Left cardiac atrium (tissue), 4 donors: ENCODE results near the gene PTPRO. TPM values are rescaled to one million over a fixed set of nuclear protein-coding genes. Genes with fewer than 3 reads are reported as not detected.

Source experiments
- ATAC-seq, 2 donors: fragments of 200-7000 bp; cut with Tn5 transposase; one replicate each; pipeline ENCODE4 v1.9.1; 2020; ENCODE audit warnings: mild to moderate bottlenecking in 2 of 2, moderate library complexity in 2 of 2
- DNase-seq: peaks from one replicate; pipeline ENCODE4 v3.0.0-alpha.2; 2020
- intact Hi-C, 2 donors: fragments of 100-400 bp; cut with DNase I; formaldehyde crosslinking; loops; one replicate each; pipeline versions ENCODE4 v1.14.1 to v1.15.1; 2022 to 2023
- total RNA-seq, 2 donors: library from RNA; stranded (reverse); fragmentation: NEBNext Ultra II Directional; extraction: Animal tissue kit (Norgen Biotek cat#: 25700); gene quantifications; one replicate each; pipeline ENCODE4 v1.2.1, GENCODE V29; 2021
- donor health status: DM: no; HTN: yes; CAD: no.
- donor health status: DM: no; HTN: yes; CAD: no; lungs with severe emphysema.
- donor health status: DM: yes; HTN: yes; CAD: no.
- donor health status: Dilated cardiomyopathy.

Gene PTPRO
- total RNA-seq, 2 donors from 2014 or later: 2.1 to 4.6 TPM

- ATAC-seq (no peak), DNase-seq (no peak)
- intact Hi-C loops: no loop called here
These were observed 113.3 kb downstream of the PTPRO start for GRCh38 chr12:15435597-15435996.

GRCh38 chr12:15439459-15439858 is 117.2 kb downstream of the PTPRO start:
- intact Hi-C loops: no loop called here
- DNase-seq (no peak), ATAC-seq (no peak)

GRCh38 chr12:15443050-15443449 is 120.7 kb downstream of the PTPRO start:
- no peak for ATAC-seq
- intact Hi-C loops: no loop called here
- no peak for DNase-seq

- intact Hi-C loops: no loop called here
- DNase-seq (no peak), ATAC-seq (no peak)
These were observed 121.3 kb downstream of the PTPRO start for GRCh38 chr12:15443611-15444010.

GRCh38 chr12:15444523-15444922 is 122.2 kb downstream of the PTPRO start:
- no peak for DNase-seq
- intact Hi-C loops: no loop called here
- no peak for ATAC-seq

- intact Hi-C loops: no loop called here
- no peak for DNase-seq
- ATAC-seq: no peak
These were observed 124.5 kb downstream of the PTPRO start for GRCh38 chr12:15446807-15447206.

- DNase-seq (no peak), ATAC-seq (no peak)
- intact Hi-C loops: no loop called here
These were observed 131.3 kb downstream of the PTPRO start for GRCh38 chr12:15453613-15454012.

- ATAC-seq (no peak), DNase-seq (no peak)
- intact Hi-C loops: no loop called here
These were observed 135.7 kb downstream of the PTPRO start for GRCh38 chr12:15458008-15458407.

GRCh38 chr12:15468911-15469310 is 146.6 kb downstream of the PTPRO start:
- ATAC-seq (no peak), DNase-seq (no peak)
- intact Hi-C loops: no loop called here

GRCh38 chr12:15469356-15469755 is 147.0 kb downstream of the PTPRO start:
- DNase-seq: no peak
- intact Hi-C loops: no loop called here
- ATAC-seq: no peak

GRCh38 chr12:15472036-15472435 is 149.7 kb downstream of the PTPRO start:
- ATAC-seq: peak; percentile 41 to 87
- intact Hi-C loops: no loop called here
- DNase-seq: no peak

GRCh38 chr12:15474766-15475165 is 152.5 kb downstream of the PTPRO start:
- DNase-seq: no peak
- intact Hi-C loops: no loop called here
- no peak for ATAC-seq

GRCh38 chr12:15477761-15478160 is 155.5 kb downstream of the PTPRO start:
- no peak for ATAC-seq
- intact Hi-C loops: no loop called here
- no peak for DNase-seq

GRCh38 chr12:15481846-15482245 is 159.5 kb downstream of the PTPRO start:
- no peak for ATAC-seq
- intact Hi-C loops: no loop called here
- DNase-seq: no peak

- DNase-seq: no peak
- intact Hi-C loops: no loop called here
- ATAC-seq: no peak
These were observed 163.2 kb downstream of the PTPRO start for GRCh38 chr12:15485466-15485865.

GRCh38 chr12:15486859-15487258 is 164.6 kb downstream of the PTPRO start:
- intact Hi-C loops: no loop called here
- ATAC-seq (no peak), DNase-seq (no peak)

- intact Hi-C loops: no loop called here
- no peak for ATAC-seq
- DNase-seq: no peak
These were observed 166.2 kb downstream of the PTPRO start for GRCh38 chr12:15488481-15488880.

- no peak for DNase-seq
- intact Hi-C loops: no loop called here
- no peak for ATAC-seq
These were observed 172.2 kb downstream of the PTPRO start for GRCh38 chr12:15494329-15495046.

- DNase-seq (no peak), ATAC-seq (no peak)
- intact Hi-C loops: no loop called here
These were observed 173.4 kb downstream of the PTPRO start for GRCh38 chr12:15495746-15496145.

GRCh38 chr12:15496738-15497137 is 174.4 kb downstream of the PTPRO start:
- intact Hi-C loops: no loop called here

GRCh38 chr12:15497671-15498292 is 175.5 kb downstream of the PTPRO start:
- DNase-seq (no peak), ATAC-seq (no peak)
- intact Hi-C loops: no loop called here

More at GRCh38 chr12:15496738-15497137, 174.4 kb downstream of the PTPRO start:
- DNase-seq (no peak), ATAC-seq (no peak)
